Measurements from ENCODE around the gene NGB. TPM values are rescaled to one million over a fixed set of nuclear protein-coding genes. Genes with fewer than 3 reads are reported as not detected.
A peak's percentile ranks its signal among the peaks of the same experiment; 100 is the strongest.

NGB gene
- total RNA-seq, 1 donor from 2014 or later, result not detected

DNA sequence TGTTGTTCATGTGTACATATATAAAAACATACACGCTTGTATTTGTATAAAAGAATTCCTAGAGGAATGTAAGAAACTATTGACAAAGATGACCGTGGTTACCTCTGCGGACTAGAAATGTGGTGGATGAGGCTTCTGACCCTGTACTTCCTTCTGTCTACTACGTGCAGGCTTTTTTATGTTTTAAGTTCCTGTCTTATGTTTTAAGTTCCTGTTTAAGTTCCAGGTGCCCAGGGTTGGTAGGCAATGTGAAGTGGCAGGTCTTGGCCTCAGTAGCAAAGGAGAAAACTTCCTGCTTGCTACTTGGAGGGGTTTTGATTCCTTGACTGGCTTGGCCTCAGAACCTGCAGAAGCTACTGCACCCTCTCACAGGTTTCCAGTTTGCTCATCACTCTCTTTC, 38.1 kb upstream of the NGB start:
- Mint-ChIP-seq H3K9me3 (no peaks in the 10 kb centered on the region), H3K4me3 (no peak overlapping the region), H3K27ac (no peak overlapping the region), H3K27me3 (ENCODE audit: insufficient read depth) (no peaks in the 10 kb centered on the region), H3K4me1 (ENCODE audit: low read depth) (peaks cover 21% of the 10 kb centered on the region), H3K36me3 (ENCODE audit: low read depth) (peaks cover 2% of the 10 kb centered on the region)
- intact Hi-C loops (cut with micrococcal nuclease), result no loop called here
- DNase-seq (ENCODE audit: low spot score), result no peak

DNA sequence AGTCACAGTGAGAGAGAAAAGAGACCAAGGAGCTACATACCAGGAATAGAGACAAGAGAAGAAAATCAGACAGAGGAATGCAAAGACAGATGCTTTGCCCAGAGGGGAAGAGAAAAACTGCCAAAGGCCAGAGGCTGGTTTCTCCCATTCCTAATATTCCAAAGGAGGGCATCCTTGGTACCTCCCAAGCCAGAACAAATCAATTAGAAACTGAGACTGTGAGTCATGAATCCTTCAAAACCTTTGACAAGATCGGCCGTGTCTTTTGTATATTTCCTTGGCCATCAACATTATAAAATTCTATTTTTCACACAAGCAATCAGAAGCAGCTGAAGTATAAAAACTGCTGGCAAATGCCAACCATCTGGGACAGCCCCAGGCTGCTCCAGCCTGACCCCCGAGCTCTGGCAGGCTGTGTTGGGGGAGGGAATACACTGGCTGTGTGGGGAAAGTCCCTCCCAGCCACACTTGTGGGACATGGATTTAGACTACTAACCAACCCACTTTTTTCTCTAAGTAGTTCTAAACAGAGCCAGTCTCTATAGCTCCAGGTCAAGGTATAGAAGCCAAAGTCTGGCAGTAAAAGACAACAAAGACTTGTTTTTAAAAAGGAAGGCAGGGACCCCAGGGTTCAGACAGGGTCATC, 36.0 kb upstream of the NGB start:
- Mint-ChIP-seq H3K9me3 (no peaks in the 10 kb centered on the region), H3K27me3 (ENCODE audit: insufficient read depth) (no peaks in the 10 kb centered on the region), H3K4me3 (no peak overlapping the region), H3K27ac (no peak overlapping the region), H3K36me3 (ENCODE audit: low read depth) (peaks cover 3% of the 10 kb centered on the region), H3K4me1 (ENCODE audit: low read depth) (peaks cover 37% of the 10 kb centered on the region)
- intact Hi-C loops (cut with micrococcal nuclease), result no loop called here
- DNase-seq (ENCODE audit: low spot score), result no peak

DNA sequence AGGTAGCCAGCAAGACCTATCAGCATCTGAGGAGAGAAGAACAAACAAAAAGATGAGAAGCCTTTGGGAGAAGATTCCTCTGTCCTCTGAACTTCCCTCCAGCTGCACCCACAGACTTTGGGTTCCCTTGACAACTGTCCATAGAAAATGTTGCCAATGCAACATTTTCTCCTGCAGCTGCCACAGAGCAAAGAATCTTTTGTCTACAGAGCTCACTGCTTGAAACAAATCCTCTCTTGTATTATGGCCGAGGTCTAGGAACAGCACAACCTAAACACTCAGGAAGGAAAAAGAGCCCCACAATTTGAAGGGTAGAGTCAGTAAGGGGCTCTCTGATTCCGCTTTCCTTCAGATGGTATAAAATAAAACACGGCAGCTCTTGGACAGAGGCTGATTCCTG, 35.4 kb upstream of the NGB start:
- Mint-ChIP-seq H3K36me3 (ENCODE audit: low read depth) (peaks cover 3% of the 10 kb centered on the region), H3K4me1 (ENCODE audit: low read depth) (peaks cover 37% of the 10 kb centered on the region), H3K27ac (no peak overlapping the region), H3K4me3 (no peak overlapping the region), H3K27me3 (ENCODE audit: insufficient read depth) (no peaks in the 10 kb centered on the region), H3K9me3 (no peaks in the 10 kb centered on the region)
- no peak for DNase-seq (ENCODE audit: low spot score)
- intact Hi-C loops (cut with micrococcal nuclease), result no loop called here

DNA sequence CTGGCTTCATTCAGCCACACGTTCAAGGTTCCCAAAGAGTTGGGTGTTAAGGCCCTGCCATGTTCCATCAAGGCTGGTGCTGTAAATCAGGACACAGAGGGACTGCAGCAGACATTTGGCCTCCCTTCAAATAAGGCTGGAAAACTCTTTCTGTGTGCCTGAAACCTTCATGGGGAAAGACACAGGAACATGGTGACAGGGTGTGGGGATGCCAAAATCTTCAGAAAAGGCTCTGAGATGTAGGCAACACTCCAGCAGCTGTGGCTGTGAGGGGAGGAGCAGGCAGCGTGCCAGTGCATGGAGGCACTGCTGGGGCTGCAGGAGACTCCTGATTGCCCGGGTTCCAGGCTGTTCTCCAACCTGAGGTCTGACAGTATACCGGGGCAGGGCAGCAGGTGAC, 34.7 kb upstream of the NGB start:
- no peak for DNase-seq (ENCODE audit: low spot score)
- Mint-ChIP-seq H3K9me3 (no peaks in the 10 kb centered on the region), H3K4me1 (ENCODE audit: low read depth) (peaks cover 37% of the 10 kb centered on the region), H3K27ac (no peak overlapping the region), H3K4me3 (no peak overlapping the region), H3K27me3 (ENCODE audit: insufficient read depth) (no peaks in the 10 kb centered on the region), H3K36me3 (ENCODE audit: low read depth) (peaks cover 3% of the 10 kb centered on the region)
- intact Hi-C loops (cut with micrococcal nuclease), result no loop called here

DNA sequence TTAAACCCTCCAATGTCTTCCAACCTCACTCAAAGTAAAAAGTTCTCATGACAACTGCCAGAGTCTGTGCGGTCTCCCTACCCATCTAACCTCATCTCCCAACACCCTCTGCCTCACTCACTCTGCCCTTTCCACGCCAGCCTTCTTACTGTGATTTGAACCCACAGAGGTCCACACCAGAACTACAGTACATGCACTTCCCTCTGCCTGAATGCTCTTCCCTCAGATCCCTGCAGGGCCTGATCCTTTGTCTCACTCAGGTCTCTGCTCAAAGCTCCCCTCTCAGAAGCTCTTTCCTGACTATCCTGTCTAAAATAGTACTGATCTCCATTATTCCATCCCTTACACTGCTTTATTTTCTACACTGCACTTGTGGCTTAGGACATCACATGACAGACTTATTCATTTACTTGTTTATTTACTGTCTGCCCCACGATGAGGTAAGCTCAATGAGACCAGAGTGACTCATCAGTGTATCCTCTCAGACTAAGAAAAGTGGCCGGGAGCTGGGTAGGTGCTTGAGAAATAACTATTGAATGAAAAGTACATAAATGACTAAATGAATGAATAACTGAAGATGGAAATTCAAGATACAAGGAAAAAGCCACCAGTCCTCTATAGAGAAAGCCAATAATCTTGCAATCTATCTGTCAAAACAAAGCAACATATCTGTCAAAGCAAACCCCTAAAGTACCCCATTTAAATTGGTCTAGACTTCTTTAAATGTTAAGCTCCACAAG, 32.6 kb upstream of the NGB start:
- peaks cover 37% of the 10 kb centered on the region for H3K4me1 Mint-ChIP-seq (ENCODE audit: low read depth)
- no peaks in the 10 kb centered on the region for H3K9me3 Mint-ChIP-seq
- peak overlapping the region; percentile 93 for H3K27ac Mint-ChIP-seq
- peak overlapping the region; percentile 34 for H3K4me3 Mint-ChIP-seq
- H3K27me3 Mint-ChIP-seq (ENCODE audit: insufficient read depth), result no peaks in the 10 kb centered on the region
- peak; percentile 31 for DNase-seq (ENCODE audit: low spot score)
- H3K36me3 Mint-ChIP-seq (ENCODE audit: low read depth), result peaks cover 4% of the 10 kb centered on the region
- intact Hi-C loops (cut with micrococcal nuclease), result loop anchor here (1.0 to 5.0 kb wide), 8 partner anchors 17 to 459 kb away; partner anchors contain the start of genes ALKBH1, CIPC, POMT2 and SAMD15

DNA sequence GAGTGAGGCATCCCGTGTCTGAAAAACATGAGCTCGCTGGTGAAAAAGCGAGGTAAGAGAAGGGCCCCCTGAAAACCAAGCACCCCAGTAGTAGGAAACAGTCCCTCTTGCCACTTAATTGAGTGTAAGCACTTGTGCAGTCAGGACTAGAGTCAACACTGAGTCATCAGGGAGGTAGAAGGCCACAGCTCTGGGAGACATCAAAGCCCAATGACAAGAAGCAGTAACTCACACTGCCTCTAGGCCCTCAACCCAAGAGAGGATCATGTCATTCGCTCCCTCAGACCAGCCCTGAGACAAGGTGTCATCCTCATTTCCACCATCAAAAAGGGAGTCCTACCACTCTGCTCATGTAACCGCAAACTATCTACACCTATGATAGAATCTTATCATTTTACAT, 31.9 kb upstream of the NGB start:
- peaks cover 37% of the 10 kb centered on the region for H3K4me1 Mint-ChIP-seq (ENCODE audit: low read depth)
- intact Hi-C loops (cut with micrococcal nuclease), result loop anchor here (1.0 to 5.0 kb wide), 8 partner anchors 17 to 459 kb away; partner anchors contain the start of genes ALKBH1, CIPC, POMT2 and SAMD15
- peak; percentile 46 for DNase-seq (ENCODE audit: low spot score)
- H3K27ac Mint-ChIP-seq, result peak overlapping the region; percentile 93
- H3K9me3 Mint-ChIP-seq, result no peaks in the 10 kb centered on the region
- H3K27me3 Mint-ChIP-seq (ENCODE audit: insufficient read depth), result no peaks in the 10 kb centered on the region
- H3K36me3 Mint-ChIP-seq (ENCODE audit: low read depth), result peaks cover 6% of the 10 kb centered on the region
- no peak overlapping the region for H3K4me3 Mint-ChIP-seq

DNA sequence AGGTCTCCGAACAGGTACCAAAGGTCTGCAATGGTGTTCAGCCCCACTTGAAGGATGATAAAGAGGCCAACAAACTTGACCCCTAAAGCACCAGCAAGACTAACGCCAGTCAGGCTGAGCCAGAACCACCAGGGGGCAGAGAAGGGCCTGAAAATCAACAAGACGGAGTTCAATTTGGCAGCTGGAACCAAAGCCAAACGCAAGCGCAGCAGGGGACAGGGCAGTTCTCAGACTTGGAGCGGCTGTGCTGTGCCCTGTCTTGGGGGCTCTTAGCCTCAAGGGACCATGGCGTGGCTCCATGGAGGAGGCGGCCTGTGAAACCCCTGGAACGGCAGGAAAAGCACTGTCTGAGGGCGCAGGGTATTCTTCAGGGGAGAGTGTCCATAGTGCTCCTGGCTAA, 30.1 kb upstream of the NGB start:
- Mint-ChIP-seq H3K27ac (no peak overlapping the region), H3K4me3 (no peak overlapping the region), H3K4me1 (ENCODE audit: low read depth) (peaks cover 24% of the 10 kb centered on the region), H3K36me3 (ENCODE audit: low read depth) (peaks cover 6% of the 10 kb centered on the region), H3K9me3 (no peaks in the 10 kb centered on the region), H3K27me3 (ENCODE audit: insufficient read depth) (no peaks in the 10 kb centered on the region)
- intact Hi-C loops (cut with micrococcal nuclease), result loop anchor here (1.0 to 5.0 kb wide), 4 partner anchors 15 to 461 kb away; partner anchors contain the start of genes ALKBH1, SLIRP and SNW1
- DNase-seq (ENCODE audit: low spot score), result peak; percentile 16

DNA sequence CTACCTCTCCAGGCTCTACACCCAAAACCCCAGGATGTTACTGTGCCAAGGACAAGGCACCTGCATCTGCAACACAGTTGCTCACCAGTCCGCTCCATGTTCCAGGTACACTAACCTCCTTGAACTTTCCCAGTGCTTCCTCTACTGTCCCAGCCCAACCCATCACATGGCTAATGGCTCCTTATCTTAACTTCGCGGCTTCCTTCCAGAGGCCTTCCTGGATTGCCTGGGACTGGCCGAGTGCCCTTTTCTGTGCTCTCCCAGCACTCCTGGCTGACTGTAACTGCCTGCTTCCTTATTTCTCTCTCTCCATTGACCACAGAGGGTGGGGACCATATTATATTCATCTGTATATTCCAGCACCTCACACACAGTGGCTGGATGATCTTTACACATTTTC, 28.8 kb upstream of the NGB start:
- Mint-ChIP-seq H3K27ac (no peak overlapping the region), H3K4me1 (ENCODE audit: low read depth) (peaks cover 21% of the 10 kb centered on the region), H3K4me3 (no peak overlapping the region), H3K9me3 (no peaks in the 10 kb centered on the region), H3K27me3 (ENCODE audit: insufficient read depth) (no peaks in the 10 kb centered on the region), H3K36me3 (ENCODE audit: low read depth) (peaks cover 5% of the 10 kb centered on the region)
- intact Hi-C loops (cut with micrococcal nuclease), result loop anchor here (5.0 kb wide), 3 partner anchors 257 to 463 kb away; partner anchors contain the start of genes ALKBH1, SLIRP and SNW1
- DNase-seq (ENCODE audit: low spot score), result no peak

DNA sequence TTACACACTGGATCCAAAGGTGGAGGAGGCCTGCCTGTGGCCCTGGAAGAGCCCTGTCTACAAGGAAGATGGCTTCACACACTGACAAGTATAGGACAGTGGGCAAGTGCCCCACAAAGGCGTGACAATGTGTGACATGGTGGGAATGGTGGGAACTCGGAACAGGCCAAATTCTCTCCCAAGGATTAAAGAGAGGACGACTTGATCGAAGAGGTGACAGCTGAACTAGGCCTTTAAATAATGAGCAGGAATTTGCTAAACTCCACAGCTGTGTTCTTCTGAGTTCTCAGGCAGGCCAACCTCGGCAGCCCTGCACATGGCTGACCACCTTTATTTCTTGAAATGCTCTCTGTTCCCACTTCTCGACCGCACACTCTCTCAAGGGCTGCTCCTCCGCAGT, 25.9 kb upstream of the NGB start:
- peaks cover 3% of the 10 kb centered on the region for H3K36me3 Mint-ChIP-seq (ENCODE audit: low read depth)
- H3K9me3 Mint-ChIP-seq, result no peaks in the 10 kb centered on the region
- no peaks in the 10 kb centered on the region for H3K4me1 Mint-ChIP-seq (ENCODE audit: low read depth)
- intact Hi-C loops (cut with micrococcal nuclease), result no loop called here
- H3K4me3 Mint-ChIP-seq, result no peak overlapping the region
- H3K27me3 Mint-ChIP-seq (ENCODE audit: insufficient read depth), result no peaks in the 10 kb centered on the region
- no peak for DNase-seq (ENCODE audit: low spot score)
- no peak overlapping the region for H3K27ac Mint-ChIP-seq

DNA sequence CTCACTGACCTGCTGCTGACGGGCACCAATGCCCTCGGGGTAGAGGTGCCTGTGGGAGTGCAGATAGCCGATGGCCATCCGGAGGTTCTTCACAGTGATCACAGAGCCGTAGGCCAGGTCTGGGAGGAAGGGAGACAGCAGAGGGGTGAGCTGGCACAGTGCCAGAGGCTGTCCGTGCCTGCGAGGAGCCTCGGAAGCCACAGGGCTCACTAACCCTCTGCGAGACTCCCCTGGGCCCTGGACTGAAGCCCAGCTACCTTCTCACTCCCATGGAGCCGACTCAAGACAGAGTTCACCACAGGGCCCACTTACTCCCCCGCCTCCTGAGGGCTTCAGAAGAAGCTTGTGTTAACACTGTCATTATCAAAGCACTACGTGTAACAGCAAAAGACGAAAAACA, 25.1 kb upstream of the NGB start:
- intact Hi-C loops (cut with micrococcal nuclease), result no loop called here
- Mint-ChIP-seq H3K9me3 (no peaks in the 10 kb centered on the region), H3K4me1 (ENCODE audit: low read depth) (no peaks in the 10 kb centered on the region), H3K27ac (no peak overlapping the region), H3K27me3 (ENCODE audit: insufficient read depth) (no peaks in the 10 kb centered on the region), H3K36me3 (ENCODE audit: low read depth) (peaks cover 3% of the 10 kb centered on the region), H3K4me3 (no peak overlapping the region)
- no peak for DNase-seq (ENCODE audit: low spot score)

DNA sequence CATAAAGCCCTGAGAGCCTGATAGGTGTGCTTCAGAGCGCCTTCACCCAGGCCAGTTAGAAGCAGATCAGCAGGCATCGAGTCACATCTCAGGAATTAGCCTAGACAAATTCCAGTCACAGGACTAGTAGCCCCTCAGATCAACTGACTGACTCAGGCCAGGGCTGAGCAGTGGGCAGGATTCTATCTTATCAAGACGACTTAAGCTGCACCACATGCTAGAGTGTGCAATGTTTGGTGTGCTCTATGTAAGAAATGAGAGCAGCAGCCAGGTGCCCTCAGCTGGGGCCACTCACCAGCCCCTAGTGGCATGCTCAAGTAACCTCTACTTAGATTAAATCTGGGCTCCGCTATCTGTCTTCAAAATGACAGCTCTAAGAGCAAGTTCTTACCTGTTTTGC, 19.7 kb upstream of the NGB start:
- no peaks in the 10 kb centered on the region for H3K36me3 Mint-ChIP-seq (ENCODE audit: low read depth)
- no peak for DNase-seq (ENCODE audit: low spot score)
- no peaks in the 10 kb centered on the region for H3K9me3 Mint-ChIP-seq
- intact Hi-C loops (cut with micrococcal nuclease), result no loop called here
- no peaks in the 10 kb centered on the region for H3K27me3 Mint-ChIP-seq (ENCODE audit: insufficient read depth)
- no peak overlapping the region for H3K4me3 Mint-ChIP-seq
- H3K27ac Mint-ChIP-seq, result no peak overlapping the region
- no peaks in the 10 kb centered on the region for H3K4me1 Mint-ChIP-seq (ENCODE audit: low read depth)

DNA sequence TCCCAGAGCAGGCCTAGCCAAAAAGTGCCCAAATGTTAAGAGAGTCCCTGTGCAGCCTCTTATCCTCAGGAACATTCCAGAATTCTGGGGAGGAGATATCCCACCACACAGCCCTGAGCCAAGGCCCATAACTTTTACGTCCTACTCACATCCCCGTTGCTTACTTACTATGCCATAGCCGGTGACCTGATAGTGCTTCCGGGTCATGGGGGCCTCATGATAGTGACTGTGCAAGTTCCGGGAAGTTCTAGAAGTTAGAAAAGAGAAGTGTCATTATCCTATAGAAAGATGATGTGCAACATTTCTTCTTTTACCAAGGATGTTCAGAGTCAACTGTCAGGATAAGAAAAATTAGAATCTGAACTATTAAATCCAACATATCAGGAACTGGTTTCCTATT, 15.6 kb upstream of the NGB start:
- Mint-ChIP-seq H3K27me3 (ENCODE audit: insufficient read depth) (no peaks in the 10 kb centered on the region), H3K36me3 (ENCODE audit: low read depth) (peaks cover 2% of the 10 kb centered on the region)

DNA sequence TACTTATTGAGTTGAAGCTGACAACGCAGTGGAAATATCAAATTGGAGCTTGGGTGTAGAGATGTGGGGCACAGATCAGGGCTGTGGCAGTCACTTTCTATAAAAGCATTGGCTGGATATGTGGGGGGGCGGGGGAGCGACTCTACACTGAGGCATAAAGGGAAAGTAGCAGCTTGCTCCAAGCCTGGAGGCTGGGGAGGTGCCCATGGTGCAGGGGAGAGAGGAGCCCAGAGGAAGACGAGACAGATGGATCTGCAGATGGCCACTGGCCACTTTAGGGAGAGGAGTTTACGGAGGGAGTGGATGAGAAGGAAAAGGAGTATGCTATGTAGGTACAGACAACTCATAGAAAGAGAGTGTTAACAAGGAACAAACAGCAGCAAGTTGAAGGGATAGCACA, 13.5 kb upstream of the NGB start:
- H3K4me3 Mint-ChIP-seq, result no peak overlapping the region
- no peaks in the 10 kb centered on the region for H3K27me3 Mint-ChIP-seq (ENCODE audit: insufficient read depth)
- H3K36me3 Mint-ChIP-seq (ENCODE audit: low read depth), result peaks cover 4% of the 10 kb centered on the region
- DNase-seq (ENCODE audit: low spot score), result no peak
- no peaks in the 10 kb centered on the region for H3K4me1 Mint-ChIP-seq (ENCODE audit: low read depth)
- intact Hi-C loops (cut with micrococcal nuclease), result no loop called here
- H3K27ac Mint-ChIP-seq, result no peak overlapping the region
- no peaks in the 10 kb centered on the region for H3K9me3 Mint-ChIP-seq

More for the DNA sequence above, 15.6 kb upstream of the NGB start:
- Mint-ChIP-seq H3K4me1 (ENCODE audit: low read depth) (no peaks in the 10 kb centered on the region), H3K9me3 (no peaks in the 10 kb centered on the region), H3K4me3 (no peak overlapping the region), H3K27ac (no peak overlapping the region)
- no peak for DNase-seq (ENCODE audit: low spot score)
- intact Hi-C loops (cut with micrococcal nuclease), result no loop called here

Data from activated T-helper 1 cell treated with anti-CD3 and anti-CD28 coated beads, Interleukin-12 subunit alpha, Interleukin-12 subunit beta, Interleukin-2, Interleukin-4 antibody, amounts not matched to agents 30 ng/mL and 10 ng/mL and 1 ng/mL, durations not matched to agents 14 hours and 24 hours and 36 hours (primary cell).